Activated B cell treated with CpG ODN at 0.5 μM for 24 hours (primary cell): Measurements from ENCODE around the gene PSMA1. TPM values are rescaled to one million over a fixed set of nuclear protein-coding genes. Genes with fewer than 3 reads are reported as not detected.

Source experiments
- ATAC-seq: fragments of 200-7000 bp; cut with Tn5 transposase; one replicate; pipeline ENCODE4 v1.10.0; 2021; ENCODE audit warnings: low read depth, mild to moderate bottlenecking, moderate library complexity
- CTCF ChIA-PET: fragments of 350-600 bp; sonication (Branson Sonifier 250); formaldehyde crosslinking; loops from one replicate; lab custom pipeline; 2021; ENCODE audit warnings: antibody characterized with exemption; lab: Charles Lee
- POLR2A ChIA-PET: fragments of 350-600 bp; sonication (Branson Sonifier 250); formaldehyde crosslinking; loops from one replicate; lab custom pipeline; 2021; ENCODE audit warnings: antibody characterized with exemption; lab: Charles Lee
- DNase-seq: peaks from one replicate; pipeline ENCODE4 v3.0.0; 2022
- H3K27ac Mint-ChIP-seq: one replicate; pipeline ENCODE4 v1.8.0; 2020; ENCODE audit warnings: mixed read lengths
- H3K27me3 Mint-ChIP-seq: one replicate; pipeline ENCODE4 v1.8.0; 2021; ENCODE audit warnings: mixed read lengths
- H3K36me3 Mint-ChIP-seq: one replicate; pipeline ENCODE4 v1.8.0; 2021; ENCODE audit warnings: low read depth, mixed read lengths
- H3K4me1 Mint-ChIP-seq: one replicate; pipeline ENCODE4 v1.8.0; 2021; ENCODE audit warnings: mixed read lengths
- H3K4me3 Mint-ChIP-seq: one replicate; pipeline ENCODE4 v1.8.0; 2020; ENCODE audit warnings: mild to moderate bottlenecking, mixed read lengths
- H3K9me3 Mint-ChIP-seq: one replicate; pipeline ENCODE4 v1.8.0; 2020; ENCODE audit warnings: mixed read lengths
- intact Hi-C: fragments of 100-400 bp; cut with micrococcal nuclease; formaldehyde crosslinking; loops from one replicate; pipeline ENCODE4 v1.15.1; 2024
- total RNA-seq: library from RNA; stranded (reverse); gene quantifications from 2 replicates; pipeline ENCODE4 v1.2.3, GENCODE V29; 2022
- TF ChIP-seq, protein P1 (sequence below): fragments of 200-600 bp; IDR thresholded peaks from one replicate; pipeline ENCODE4 v1.8.0; 2022; ENCODE audit warnings: antibody characterized with exemption, mild to moderate bottlenecking

PSMA1 gene
- total RNA-seq, 1 donor from 2014 or later = 184 TPM

DNA sequence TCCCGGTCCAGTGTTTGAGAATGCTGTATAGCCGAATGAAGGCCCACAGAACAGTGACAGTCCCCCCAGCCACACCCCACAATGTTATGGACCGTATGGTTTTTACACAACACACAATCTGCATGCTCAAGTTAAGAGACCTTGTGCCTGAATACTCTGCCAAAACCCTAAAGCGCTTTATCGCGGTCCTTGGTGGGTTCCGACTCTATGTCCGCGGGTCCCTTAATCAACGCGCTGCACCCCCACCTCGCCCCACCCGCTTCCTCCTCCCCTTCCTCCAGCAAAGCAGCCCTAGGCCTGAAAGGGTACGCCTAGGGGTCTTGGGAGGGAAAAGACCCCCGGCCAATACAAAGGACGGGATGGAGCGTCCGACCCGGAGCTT is 21.0 kb downstream of the PSMA1 start:
- DNase-seq (no peak), ATAC-seq (peak; percentile 40)
- CTCF ChIA-PET = interaction anchor here (1.4 to 2.2 kb wide), 2 partner anchors 405 to 408 kb away, joined by 4 to 12 read pairs; no protein-coding TSS in a partner anchor
- no peaks in the 10 kb centered on the region for H3K9me3 Mint-ChIP-seq
- H3K36me3 Mint-ChIP-seq = peaks cover 55% of the 10 kb centered on the region
- H3K27ac Mint-ChIP-seq = peak overlapping the region; percentile 96
- peak overlapping the region; percentile 100 for H3K4me3 Mint-ChIP-seq
- intact Hi-C loops = loop anchor here (1.0 to 5.0 kb wide), 8 partner anchors 20 to 831 kb away; partner anchors contain the start of genes FAR1, PSMA1 and RRAS2
- POLR2A ChIA-PET = interaction anchor here (0.6 to 2.2 kb wide), 8 partner anchors 14 to 393 kb away, joined by 3 to 22 read pairs (median 7); partner anchors contain the start of genes CYP2R1 and PSMA1
- TF ChIP-seq, protein P1, sequence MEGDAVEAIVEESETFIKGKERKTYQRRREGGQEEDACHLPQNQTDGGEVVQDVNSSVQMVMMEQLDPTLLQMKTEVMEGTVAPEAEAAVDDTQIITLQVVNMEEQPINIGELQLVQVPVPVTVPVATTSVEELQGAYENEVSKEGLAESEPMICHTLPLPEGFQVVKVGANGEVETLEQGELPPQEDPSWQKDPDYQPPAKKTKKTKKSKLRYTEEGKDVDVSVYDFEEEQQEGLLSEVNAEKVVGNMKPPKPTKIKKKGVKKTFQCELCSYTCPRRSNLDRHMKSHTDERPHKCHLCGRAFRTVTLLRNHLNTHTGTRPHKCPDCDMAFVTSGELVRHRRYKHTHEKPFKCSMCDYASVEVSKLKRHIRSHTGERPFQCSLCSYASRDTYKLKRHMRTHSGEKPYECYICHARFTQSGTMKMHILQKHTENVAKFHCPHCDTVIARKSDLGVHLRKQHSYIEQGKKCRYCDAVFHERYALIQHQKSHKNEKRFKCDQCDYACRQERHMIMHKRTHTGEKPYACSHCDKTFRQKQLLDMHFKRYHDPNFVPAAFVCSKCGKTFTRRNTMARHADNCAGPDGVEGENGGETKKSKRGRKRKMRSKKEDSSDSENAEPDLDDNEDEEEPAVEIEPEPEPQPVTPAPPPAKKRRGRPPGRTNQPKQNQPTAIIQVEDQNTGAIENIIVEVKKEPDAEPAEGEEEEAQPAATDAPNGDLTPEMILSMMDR = no peak
- no peaks in the 10 kb centered on the region for H3K27me3 Mint-ChIP-seq
- peaks cover 41% of the 10 kb centered on the region for H3K4me1 Mint-ChIP-seq

GRCh38 chr11:14480716-14481115 is 39.5 kb downstream of the PSMA1 start:
- no peak overlapping the region for H3K27ac Mint-ChIP-seq
- no peak overlapping the region for H3K4me3 Mint-ChIP-seq
- ChIA-PET POLR2A (interaction anchor here (1.4 kb wide), 1 partner anchor 19 kb away, joined by 5 read pairs; the partner anchor contains the start of gene COPB1), CTCF (interaction anchor here (0.9 kb wide), 1 partner anchor 9 kb away, joined by 3 read pairs; no protein-coding TSS in a partner anchor)
- H3K4me1 Mint-ChIP-seq = no peaks in the 10 kb centered on the region
- H3K9me3 Mint-ChIP-seq = no peaks in the 10 kb centered on the region
- intact Hi-C loops = no loop called here
- TF ChIP-seq, protein P1 = no peak
- H3K36me3 Mint-ChIP-seq = peaks cover 74% of the 10 kb centered on the region
- ATAC-seq = no peak
- H3K27me3 Mint-ChIP-seq = no peaks in the 10 kb centered on the region
- DNase-seq = no peak

DNA sequence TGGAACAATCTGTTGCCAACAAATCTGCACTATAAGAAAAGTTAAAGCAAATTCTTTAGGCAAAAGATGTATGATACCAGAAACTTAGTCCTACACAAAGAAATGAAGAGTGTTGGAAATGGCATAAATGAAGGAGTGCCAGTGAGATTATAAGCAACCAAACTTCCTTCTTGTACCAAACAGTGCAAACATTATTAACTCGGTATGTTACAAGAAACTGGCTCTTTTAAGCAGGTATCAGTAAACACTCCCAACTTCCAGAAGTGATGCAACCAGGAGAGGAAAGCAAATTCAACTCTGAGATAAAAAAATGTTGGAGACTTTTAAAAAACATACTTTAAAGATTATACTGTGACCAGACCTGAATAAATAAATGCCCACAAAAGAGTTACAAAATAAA is 49.1 kb downstream of the PSMA1 start:
- no peak overlapping the region for H3K4me3 Mint-ChIP-seq
- ATAC-seq (no peak), DNase-seq (no peak)
- ChIA-PET CTCF (no interaction called here), POLR2A (interaction anchor here (0.5 to 1.1 kb wide), 2 partner anchors 9 to 155 kb away, joined by 4 to 6 read pairs; no protein-coding TSS in a partner anchor)
- peaks cover 84% of the 10 kb centered on the region for H3K36me3 Mint-ChIP-seq
- H3K4me1 Mint-ChIP-seq = no peaks in the 10 kb centered on the region
- no peaks in the 10 kb centered on the region for H3K27me3 Mint-ChIP-seq
- no peak overlapping the region for H3K27ac Mint-ChIP-seq
- intact Hi-C loops = no loop called here
- no peaks in the 10 kb centered on the region for H3K9me3 Mint-ChIP-seq
- TF ChIP-seq, protein P1 = no peak

DNA sequence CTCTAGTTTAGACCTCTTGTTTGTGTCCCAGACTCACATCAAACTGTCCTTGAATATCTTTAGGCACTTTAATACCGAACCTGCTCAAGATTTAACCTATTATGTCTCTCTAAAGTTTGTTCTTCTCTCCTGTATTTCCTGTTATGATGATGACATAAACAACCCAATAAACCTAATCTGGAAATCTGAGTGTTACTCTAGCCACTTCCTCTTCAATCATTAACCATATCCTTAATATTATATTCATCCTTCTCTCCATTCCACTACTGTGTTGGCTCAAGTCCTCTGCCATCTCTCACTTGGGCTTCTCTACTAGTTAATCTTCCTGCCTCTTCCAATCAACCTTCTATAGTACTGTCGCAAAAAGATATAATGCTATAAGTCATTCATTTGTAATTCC is 56.6 kb downstream of the PSMA1 start:
- no peaks in the 10 kb centered on the region for H3K27me3 Mint-ChIP-seq
- H3K9me3 Mint-ChIP-seq = no peaks in the 10 kb centered on the region
- DNase-seq = no peak
- no peak overlapping the region for H3K27ac Mint-ChIP-seq
- ChIA-PET POLR2A (no interaction called here), CTCF (interaction anchor here (2.3 kb wide), 1 partner anchor 9 kb away, joined by 13 read pairs; no protein-coding TSS in a partner anchor)
- ATAC-seq = no peak
- H3K36me3 Mint-ChIP-seq = peaks cover 39% of the 10 kb centered on the region
- intact Hi-C loops = no loop called here
- no peak overlapping the region for H3K4me3 Mint-ChIP-seq
- no peaks in the 10 kb centered on the region for H3K4me1 Mint-ChIP-seq
- TF ChIP-seq, protein P1 = no peak

- Mint-ChIP-seq H3K36me3 (peaks cover 47% of the 10 kb centered on the region), H3K9me3 (no peaks in the 10 kb centered on the region), H3K27ac (no peak overlapping the region), H3K4me3 (no peak overlapping the region), H3K27me3 (no peaks in the 10 kb centered on the region), H3K4me1 (no peaks in the 10 kb centered on the region)
- CTCF ChIA-PET = interaction anchor here (1.3 to 3.8 kb wide), 2 partner anchors 14 to 159 kb away, joined by 3 to 14 read pairs; no protein-coding TSS in a partner anchor
- TF ChIP-seq, protein P1 = no peak
- DNase-seq = no peak
- POLR2A ChIA-PET = no interaction called here
- no peak for ATAC-seq
- intact Hi-C loops = no loop called here
Measured at GRCh38 chr11:14460147-14460546, 60.0 kb downstream of the PSMA1 start.
